B cell (primary cell): ENCODE results near the gene CERS2. TPM values are rescaled to one million over a fixed set of nuclear protein-coding genes. Genes with fewer than 3 reads are reported as not detected.

Experiments used
- ATAC-seq: fragments of 200-7000 bp; cut with Tn5 transposase; one replicate; pipeline ENCODE4 v1.10.0; 2021; ENCODE audit warnings: low read depth, mild to moderate bottlenecking, moderate number of reproducible peaks, moderate library complexity
- CTCF ChIA-PET: fragments of 350-600 bp; sonication (Branson Sonifier 250); formaldehyde crosslinking; loops from one replicate; lab custom pipeline; 2021; ENCODE audit warnings: antibody characterized with exemption, inconsistent platforms; lab: Charles Lee
- POLR2A ChIA-PET: fragments of 350-600 bp; sonication (Branson Sonifier 250); formaldehyde crosslinking; loops from one replicate; lab custom pipeline; 2021; ENCODE audit warnings: antibody characterized with exemption; lab: Charles Lee
- DNase-seq: peaks from one replicate; pipeline ENCODE4 v3.0.0; 2013
- H2AFZ ChIP-seq: 2 replicates; pipeline ENCODE4 v1.6.1; 2012; ENCODE audit warnings: mild to moderate bottlenecking, low read depth, low read length; ENCODE audit not compliant: insufficient read depth, poor library complexity, severe bottlenecking
- H3K27ac ChIP-seq, 2 donors: 1 replicate in 1 of 2; 2 replicates in 1 of 2; pipeline ENCODE4 v1.5.1; 2012 to 2013; ENCODE audit warnings: low read length in 2 of 2, mild to moderate bottlenecking in 2 of 2, moderate library complexity in 1 of 2
- H3K27me3 ChIP-seq, 4 experiments: fragments of 200-600 bp in 1 of 4; sonication (generic) in 1 of 4; replicated peaks in 1 of 4; 1 replicate in 2 of 4; 2 replicates in 2 of 4; pipeline versions ENCODE4 v1.6.1 to v1.7.0; 2013 to 2016; ENCODE audit warnings: low read length in 3 of 4, mild to moderate bottlenecking in 2 of 4, mixed read lengths in 1 of 4, moderate library complexity in 1 of 4; ENCODE audit not compliant: insufficient read depth in 4 of 4, control insufficient read depth in 3 of 4; ENCODE audit errors: control extremely low read depth in 1 of 4
- H3K36me3 ChIP-seq, 2 experiments: replicated peaks in 1 of 2; 1 replicate in 1 of 2; 2 replicates in 1 of 2; pipeline versions ENCODE4 v1.6.1 to v1.7.1; 2013; ENCODE audit warnings: low read length in 1 of 2; ENCODE audit not compliant: insufficient read depth in 2 of 2, control insufficient read depth in 1 of 2; ENCODE audit errors: control extremely low read depth in 1 of 2, extremely low read depth in 1 of 2
- H3K4me1 ChIP-seq, 2 donors: fragments of 200-600 bp in 1 of 2; sonication (generic) in 1 of 2; 1 replicate in 1 of 2; 2 replicates in 1 of 2; pipeline versions ENCODE4 v1.5.1 to v1.6.1; 2013 to 2017; ENCODE audit warnings: low read length in 2 of 2; ENCODE audit not compliant: control insufficient read depth in 2 of 2, insufficient read depth in 2 of 2
- H3K4me2 ChIP-seq: replicated peaks from 2 replicates; pipeline ENCODE3; 2012; ENCODE audit warnings: mild to moderate bottlenecking, low read depth, low read length; ENCODE audit not compliant: poor library complexity, severe bottlenecking
- H3K4me3 ChIP-seq, 5 experiments: fragments of 200-600 bp in 1 of 5; sonication (generic) in 1 of 5; 1 replicate in 3 of 5; 2 replicates in 2 of 5; pipeline versions ENCODE4 v1.5.1 to v1.7.0; 2011 to 2016; ENCODE audit warnings: low read length in 4 of 5, mild to moderate bottlenecking in 4 of 5, low read depth in 2 of 5, control low read depth in 1 of 5, moderate library complexity in 1 of 5; ENCODE audit not compliant: insufficient read depth in 1 of 5; ENCODE audit errors: control extremely low read depth in 1 of 5, extremely low read depth in 1 of 5
- H3K79me2 ChIP-seq: fragments of 200-600 bp; sonication (generic); one replicate; pipeline ENCODE4 v1.6.0; 2016; ENCODE audit warnings: low read length; ENCODE audit not compliant: control insufficient read depth, insufficient read depth
- H3K9ac ChIP-seq: fragments of 200-600 bp; sonication (generic); 2 replicates; pipeline ENCODE4 v1.6.1; 2017; ENCODE audit warnings: mild to moderate bottlenecking, low read length, moderate library complexity
- H3K9me3 ChIP-seq, 3 donors: one replicate each; pipeline versions ENCODE4 v1.6.1 to v1.7.1; 2013; ENCODE audit warnings: low read length in 2 of 3; ENCODE audit not compliant: control insufficient read depth in 2 of 3, insufficient read depth in 1 of 3; ENCODE audit errors: control extremely low read depth in 1 of 3
- H4K20me1 ChIP-seq: 2 replicates; pipeline ENCODE4 v1.6.0; 2012; ENCODE audit warnings: mild to moderate bottlenecking, low read length; ENCODE audit not compliant: insufficient read depth, control insufficient read depth, poor library complexity, severe bottlenecking
- H3K27ac Mint-ChIP-seq: one replicate; pipeline ENCODE4 v1.8.0; 2021; ENCODE audit warnings: mixed read lengths
- H3K27me3 Mint-ChIP-seq: one replicate; pipeline ENCODE4 v1.8.0; 2021; ENCODE audit warnings: mixed read lengths
- H3K4me1 Mint-ChIP-seq: one replicate; pipeline ENCODE4 v1.8.0; 2021; ENCODE audit warnings: mixed read lengths
- H3K4me3 Mint-ChIP-seq: one replicate; pipeline ENCODE4 v1.8.0; 2021; ENCODE audit warnings: mixed read lengths
- H3K9me3 Mint-ChIP-seq: one replicate; pipeline ENCODE4 v1.8.0; 2022; ENCODE audit warnings: mixed read lengths; ENCODE audit not compliant: insufficient read depth
- CTCF ChIP-seq: fragments of 200-600 bp; IDR thresholded peaks from one replicate; pipeline ENCODE4 v1.8.0; 2022; ENCODE audit warnings: antibody characterized with exemption, mild to moderate bottlenecking
- EZH2 ChIP-seq: IDR thresholded peaks from 2 replicates; pipeline ENCODE4 v1.6.1; 2012; ENCODE audit warnings: borderline replicate concordance, low read depth, mild to moderate bottlenecking, moderate library complexity, low read length; ENCODE audit not compliant: insufficient read depth, poor library complexity, severe bottlenecking
- WGBS: methylation state at CpG from one replicate; pipeline ENCODE4 v1.1.5; 2013; ENCODE audit warnings: missing lambda C conversion rate; ENCODE audit not compliant: insufficient coverage; 5-methylcytosine and 5-hydroxymethylcytosine counted together
- intact Hi-C: fragments of 100-400 bp; cut with micrococcal nuclease; formaldehyde crosslinking; loops from one replicate; pipeline ENCODE4 v1.10.0; 2022
- polyA plus RNA-seq: library from polyadenylated mRNA; depleted of rRNA; stranded (reverse); fragments of >200 nt; gene quantifications from 2 replicates; pipeline ENCODE4 v1.2.3, GENCODE V29; 2012
- total RNA-seq, 2 donors: library from RNA; stranded (reverse); fragments of 120-200 nt in 1 of 2; gene quantifications; 1 replicate in 1 of 2; 2 replicates in 1 of 2; pipeline versions ENCODE4 v1.2.3 to v1.2.4, GENCODE V29; 2013 to 2022

The CERS2 gene
- total and polyA plus RNA-seq, 2 donors (not counting 1 experiment from before 2014, with no cell fraction given), result 68.4 to 130 TPM

GRCh38 chr1:150928286-150928685 is 46.3 kb downstream of the CERS2 start:
- Histone ChIP-seq H2AFZ (no peak overlapping the region), H4K20me1 (no peaks in the 10 kb centered on the region), H3K27ac (no peak overlapping the region), H3K79me2 (peaks cover 47% of the 10 kb centered on the region), H3K9me3 (peaks cover 2 to 14% (median 6%) of the 10 kb centered on the region in 3 donors), H3K4me3 (no peak overlapping the region), H3K4me2 (no peak overlapping the region), H3K27me3 (no peaks in the 10 kb centered on the region), H3K4me1 (peaks cover 10 to 12% of the 10 kb centered on the region in 2 donors), H3K36me3 (peaks cover 18 to 47% of the 10 kb centered on the region in 2 experiments), H3K9ac (no peak overlapping the region)
- intact Hi-C loops, result loop anchor here (5.0 kb wide), 1 partner anchor 301 kb away; the partner anchor contains the start of gene ENSA
- Mint-ChIP-seq H3K27ac (no peak overlapping the region), H3K27me3 (no peaks in the 10 kb centered on the region), H3K4me1 (peaks cover 24% of the 10 kb centered on the region), H3K4me3 (peak overlapping the region; percentile 33), H3K9me3 (no peaks in the 10 kb centered on the region)
- CTCF ChIA-PET, result interaction anchor here (0.9 kb wide), 1 partner anchor 49 kb away, joined by 3 read pairs; no protein-coding TSS in a partner anchor
- POLR2A ChIA-PET, result interaction anchor here (0.6 kb wide), 1 partner anchor 114 kb away, joined by 4 read pairs; no protein-coding TSS in a partner anchor
- no peak for DNase-seq
- no CpG with 5 or more reads among the region's 3 CpGs for WGBS
- TF ChIP-seq CTCF, result no peak
- no peak for TF ChIP-seq EZH2
- no peak for ATAC-seq

GRCh38 chr1:150927624-150928023 is 47.0 kb downstream of the CERS2 start:
- no peak for TF ChIP-seq EZH2
- intact Hi-C loops, result loop anchor here (2.0 to 5.0 kb wide), 3 partner anchors 51 to 300 kb away; partner anchors contain the start of genes ENSA and GOLPH3L
- ChIA-PET CTCF (interaction anchor here (0.7 to 0.9 kb wide), 2 partner anchors 50 to 478 kb away, joined by 3 read pairs; no protein-coding TSS in a partner anchor), POLR2A (interaction anchor here (0.6 kb wide), 1 partner anchor 115 kb away, joined by 4 read pairs; no protein-coding TSS in a partner anchor)
- Mint-ChIP-seq H3K4me1 (peaks cover 25% of the 10 kb centered on the region), H3K27me3 (no peaks in the 10 kb centered on the region), H3K9me3 (no peaks in the 10 kb centered on the region), H3K4me3 (peak overlapping the region; percentile 73), H3K27ac (peak overlapping the region; percentile 83)
- no peak for ATAC-seq
- Histone ChIP-seq H2AFZ (no peak overlapping the region), H3K9ac (no peak overlapping the region), H3K4me3 (no peak overlapping the region), H3K4me1 (peaks cover 11 to 13% of the 10 kb centered on the region in 2 donors), H3K79me2 (peaks cover 41% of the 10 kb centered on the region), H3K4me2 (peak overlapping the region; percentile 85), H3K9me3 (peaks cover 2 to 14% (median 6%) of the 10 kb centered on the region in 3 donors), H3K36me3 (peaks cover 17 to 42% of the 10 kb centered on the region in 2 experiments), H3K27ac (no peak overlapping the region), H4K20me1 (no peaks in the 10 kb centered on the region), H3K27me3 (no peaks in the 10 kb centered on the region)
- no peak for DNase-seq
- 98% methylated on average over 4 of the region's 4 CpGs for WGBS
